Measurements from ENCODE around the gene SLC44A1.

The SLC44A1 gene

DNA sequence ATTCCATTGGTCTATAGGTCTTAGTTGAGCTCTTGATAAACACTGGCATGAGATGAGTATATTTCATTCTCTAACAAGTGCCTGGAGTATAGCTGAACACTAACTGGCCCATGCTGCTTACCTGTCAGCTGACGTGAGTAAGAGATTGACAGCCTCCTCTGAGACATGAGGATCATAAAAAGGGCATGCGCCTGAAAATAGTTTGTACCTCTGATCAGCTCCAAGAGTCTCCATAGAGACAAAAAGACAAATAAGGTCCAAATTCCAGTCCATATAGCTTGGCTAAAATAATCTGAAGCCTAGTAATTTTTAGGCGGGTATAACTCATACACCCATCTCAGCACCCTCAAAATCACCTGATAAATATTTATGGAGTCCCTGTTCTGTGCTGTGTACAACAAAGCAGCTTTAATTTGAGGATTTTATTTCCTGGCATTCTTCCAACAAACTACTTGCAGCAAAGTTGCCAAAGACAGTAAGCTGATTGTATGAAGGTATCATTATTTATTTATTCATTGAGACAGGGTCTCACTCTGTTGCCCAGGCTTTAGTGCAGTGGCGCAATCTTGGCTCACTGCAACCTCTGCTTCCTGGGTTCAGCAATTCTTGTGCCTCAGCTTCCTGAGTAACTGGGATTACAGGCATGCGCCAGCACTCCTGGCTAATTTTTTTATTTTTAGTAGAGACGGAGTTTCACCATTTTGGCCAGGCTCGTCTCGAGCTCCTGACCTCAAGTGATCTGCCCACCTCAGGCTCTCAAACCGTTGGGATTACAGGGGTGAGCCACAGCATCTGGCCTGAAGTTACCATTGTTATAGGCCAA lies 187.2 kb downstream of the SLC44A1 start:
- DNase-seq (ENCODE audit: low read depth, low spot score), result no peak

GRCh38 chr9:105432247-105432842 lies 187.9 kb downstream of the SLC44A1 start:
- DNase-seq (ENCODE audit: low read depth, low spot score), result no peak

GRCh38 chr9:105435453-105435852 lies 191.0 kb downstream of the SLC44A1 start:
- no peak for DNase-seq (ENCODE audit: low read depth, low spot score)

GRCh38 chr9:105436783-105437182 lies 192.3 kb downstream of the SLC44A1 start:
- no peak for DNase-seq (ENCODE audit: low read depth, low spot score)

GRCh38 chr9:105437704-105438103 lies 193.3 kb downstream of the SLC44A1 start:
- DNase-seq (ENCODE audit: low read depth, low spot score), result no peak

DNA sequence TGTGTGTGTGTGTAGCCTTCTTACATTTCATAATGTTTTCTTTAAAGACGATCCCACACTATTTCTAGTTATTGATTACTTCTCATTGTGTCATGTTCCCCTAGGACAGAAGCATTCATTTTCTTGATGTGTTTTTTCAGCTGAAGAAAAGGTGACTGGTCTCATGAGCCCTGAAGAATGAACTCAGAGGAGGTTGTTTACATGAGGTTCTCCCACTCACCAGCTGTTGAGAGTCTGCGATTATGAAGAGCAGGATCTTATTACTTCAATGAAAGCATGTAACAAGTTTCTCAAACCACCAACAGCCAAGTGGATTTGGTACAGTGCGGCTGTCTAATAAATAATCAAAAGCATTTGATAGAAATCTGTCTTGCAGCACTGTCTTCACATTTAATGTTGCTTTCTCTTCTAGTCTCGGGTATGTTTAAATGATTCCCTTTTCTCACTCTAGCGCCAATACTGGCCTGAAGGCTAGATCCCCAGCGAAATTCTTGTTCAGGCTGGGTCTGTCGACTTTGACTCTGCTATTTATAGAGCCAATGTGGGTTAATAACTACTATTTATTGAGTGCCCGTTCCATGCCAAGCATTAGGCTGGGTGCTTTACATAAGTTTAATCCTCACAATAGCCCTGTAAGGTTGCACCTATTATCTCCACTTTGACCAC lies 193.8 kb downstream of the SLC44A1 start:
- DNase-seq (ENCODE audit: low read depth, low spot score), result no peak

GRCh38 chr9:105439428-105439827 lies 195.0 kb downstream of the SLC44A1 start:
- no peak for DNase-seq (ENCODE audit: low read depth, low spot score)

- DNase-seq (ENCODE audit: low read depth, low spot score), result no peak
Observed at GRCh38 chr9:105441616-105442160, 197.2 kb downstream of the SLC44A1 start.

DNA sequence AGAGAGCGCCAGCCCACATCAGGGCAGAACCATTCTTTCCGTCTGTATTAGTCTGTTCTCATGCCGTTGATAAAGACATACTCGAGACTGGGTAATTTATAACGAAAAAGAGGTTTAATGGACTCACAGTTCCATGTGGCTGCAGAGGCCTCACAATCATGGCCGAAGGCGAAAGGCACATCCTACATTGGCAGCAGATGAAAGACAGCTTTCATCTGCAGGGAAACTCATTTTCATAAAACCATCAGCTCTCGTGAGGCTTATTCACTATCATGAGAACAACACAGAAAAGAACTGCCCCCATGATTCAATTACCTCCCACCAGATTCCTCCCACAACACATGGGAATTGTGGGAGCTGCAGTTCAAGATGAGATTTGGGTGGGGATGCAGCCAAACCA lies 198.7 kb downstream of the SLC44A1 start:
- DNase-seq (ENCODE audit: low read depth, low spot score), result no peak

DNA sequence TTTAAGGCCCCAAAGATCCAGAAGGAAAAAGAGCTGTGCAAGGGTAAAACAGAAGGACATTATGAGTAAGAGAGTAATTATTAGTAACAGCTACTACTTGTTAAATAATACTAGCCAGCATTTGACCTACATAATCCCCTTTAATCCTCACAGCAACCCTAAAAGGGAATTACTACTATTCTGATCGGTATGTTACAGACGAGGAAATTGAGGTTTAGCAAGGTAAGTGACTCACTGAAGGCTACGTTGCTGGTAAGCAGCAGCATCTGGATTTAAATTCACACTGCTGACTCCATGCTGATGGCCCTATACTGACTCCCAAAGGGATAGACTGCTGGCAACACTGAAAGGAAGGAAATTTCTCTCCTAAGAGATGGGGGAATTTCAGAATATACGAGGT lies 199.7 kb downstream of the SLC44A1 start:
- DNase-seq (ENCODE audit: low read depth, low spot score), result no peak

GRCh38 chr9:105445203-105445881 lies 200.9 kb downstream of the SLC44A1 start:
- no peak for DNase-seq (ENCODE audit: low read depth, low spot score)

DNA sequence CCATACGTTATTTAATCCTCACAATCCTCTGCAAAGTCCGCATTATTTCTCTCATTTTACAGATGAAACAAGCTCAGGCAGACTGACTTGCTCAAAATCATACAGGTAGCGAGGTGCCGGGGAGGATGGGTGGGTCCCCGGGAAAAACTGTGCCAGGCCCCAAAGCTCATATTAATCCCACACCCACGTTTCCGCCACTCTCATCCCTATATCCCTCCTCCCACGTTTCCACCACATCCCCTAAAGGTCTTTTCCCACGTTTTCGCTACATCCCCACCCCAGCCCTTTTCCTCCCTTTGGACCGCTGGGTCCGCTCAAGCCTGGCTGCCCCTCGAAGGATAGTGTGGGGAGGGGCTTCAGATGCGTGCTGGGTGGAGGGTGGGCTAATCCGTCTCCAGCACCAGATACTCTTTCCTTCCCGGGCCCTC lies 202.9 kb downstream of the SLC44A1 start:
- no peak for DNase-seq (ENCODE audit: low read depth, low spot score)

- peak; percentile 96 for DNase-seq (ENCODE audit: low read depth, low spot score)
Observed at GRCh38 chr9:105447814-105448812, 203.7 kb downstream of the SLC44A1 start, which contains the start of gene FSD1L. TSS of gene FSD1L (plus strand) at chr9:105448034. CDS start at chr9:105448221, 187 bp downstream.

GRCh38 chr9:105449081-105449480 lies 204.6 kb downstream of the SLC44A1 start:
- DNase-seq (ENCODE audit: low read depth, low spot score), result no peak

- DNase-seq (ENCODE audit: low read depth, low spot score), result no peak
Observed at GRCh38 chr9:105452185-105452584, 207.7 kb downstream of the SLC44A1 start.

GRCh38 chr9:105455836-105456475 lies 211.5 kb downstream of the SLC44A1 start:
- no peak for DNase-seq (ENCODE audit: low read depth, low spot score)

DNA sequence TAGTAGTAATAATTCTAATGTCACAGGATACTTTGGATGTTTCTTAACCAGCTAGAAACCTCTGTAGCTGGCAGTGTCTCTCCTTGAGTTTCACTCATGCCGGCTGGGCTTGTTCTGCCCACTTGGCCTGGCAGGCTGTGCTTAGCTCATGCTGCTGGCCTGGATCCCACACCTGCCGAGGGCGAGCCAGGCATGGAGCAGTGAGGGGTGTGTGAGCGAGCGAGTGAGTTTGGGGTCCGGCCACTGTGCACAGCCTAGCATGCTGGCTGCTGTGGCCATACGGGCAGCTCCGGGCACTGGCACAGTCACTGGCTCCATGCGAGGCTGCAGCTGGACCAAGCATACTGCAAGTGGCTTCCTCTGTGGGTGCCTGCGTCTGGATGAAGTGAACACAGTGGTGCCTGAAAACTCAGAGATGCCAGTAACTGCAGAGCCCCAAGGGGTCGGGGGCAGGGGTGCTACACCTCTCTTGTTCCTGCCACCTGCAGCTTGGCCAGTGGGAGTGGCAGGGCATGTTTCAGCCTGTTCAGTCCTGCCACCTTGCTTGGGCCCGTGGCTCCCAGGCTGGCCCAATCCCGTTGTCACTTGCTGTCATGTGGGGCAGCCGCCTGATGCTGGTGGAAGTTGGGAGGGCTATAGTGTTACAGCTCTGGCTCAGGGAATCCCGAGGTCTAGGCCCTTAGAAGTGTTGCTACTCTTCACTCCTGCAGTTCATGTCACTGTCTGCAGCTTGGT lies 213.3 kb downstream of the SLC44A1 start:
- no peak for DNase-seq (ENCODE audit: low read depth, low spot score)

DNA sequence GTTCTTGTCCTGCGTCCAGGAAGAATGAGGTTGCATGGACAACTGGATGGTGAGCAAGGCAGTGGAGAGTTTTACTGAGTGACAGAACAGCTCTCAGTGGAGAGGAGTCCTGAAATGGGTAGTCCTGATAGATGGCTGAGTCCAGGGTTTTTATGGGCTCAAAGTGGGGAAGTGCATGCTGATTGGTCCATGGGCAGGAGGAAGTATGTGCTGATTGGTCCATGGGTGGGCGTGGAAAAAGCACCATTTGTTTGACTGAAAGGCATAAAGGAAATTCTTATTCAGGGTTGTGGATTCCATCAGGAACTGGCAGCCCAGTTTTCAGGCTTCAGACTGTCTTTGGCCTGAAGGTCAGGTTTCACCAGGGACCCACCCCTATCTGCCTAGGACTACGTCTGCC lies 214.0 kb downstream of the SLC44A1 start:
- no peak for DNase-seq (ENCODE audit: low read depth, low spot score)

- DNase-seq (ENCODE audit: low read depth, low spot score), result no peak
Observed at GRCh38 chr9:105459336-105459735, 214.9 kb downstream of the SLC44A1 start.

Data from ELF-1 (cell line).